ENCODE data around the gene APOBEC3A. TPM values are rescaled to one million over a fixed set of nuclear protein-coding genes. Genes with fewer than 3 reads are reported as not detected.

The APOBEC3A gene
- total RNA-seq: not detected

DNA sequence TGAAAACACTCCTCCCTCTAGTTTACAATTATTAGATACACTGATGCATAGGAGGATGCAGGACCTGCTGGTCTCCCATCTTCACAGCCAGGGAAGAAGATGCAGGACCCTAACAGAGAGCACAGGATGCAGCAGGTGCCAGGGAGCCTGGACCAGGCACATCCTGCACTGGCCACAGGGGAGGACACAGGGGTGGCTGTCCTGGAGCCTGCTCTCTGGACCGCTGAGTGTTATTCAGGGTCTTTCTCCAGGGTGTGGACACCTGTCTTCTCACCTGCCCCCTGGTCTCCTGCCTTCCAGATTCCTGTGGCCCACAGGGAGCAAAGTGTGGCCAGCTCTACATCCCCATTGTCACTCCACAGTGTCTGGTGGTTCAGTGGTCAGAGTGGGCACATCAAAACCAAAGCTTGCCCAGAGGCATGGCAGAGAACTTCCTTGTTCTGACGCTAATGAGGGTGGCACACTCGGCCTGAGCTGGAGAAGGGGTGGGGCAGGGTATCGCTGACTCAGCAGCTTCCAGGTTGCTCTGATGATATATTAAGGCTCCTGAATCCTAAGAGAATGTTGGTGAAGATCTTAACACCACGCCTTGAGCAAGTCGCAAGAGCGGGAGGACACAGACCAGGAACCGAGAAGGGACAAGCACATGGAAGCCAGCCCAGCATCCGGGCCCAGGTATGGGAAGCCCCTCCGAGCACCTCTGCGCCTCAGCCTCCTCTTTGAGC is at the start of gene APOBEC3A:
APOBEC3A (plus strand) TSS at position 564 of the 725 bp plus-strand sequence; CDS start at position 647, 83 bp downstream.
- H3K36me3 Mint-ChIP-seq (ENCODE audit: low read depth): no peaks in the 10 kb centered on the region
- POLR2A ChIA-PET: no interaction called here
- H3K27ac Mint-ChIP-seq: no peak within 1 kb of the TSS

DNA sequence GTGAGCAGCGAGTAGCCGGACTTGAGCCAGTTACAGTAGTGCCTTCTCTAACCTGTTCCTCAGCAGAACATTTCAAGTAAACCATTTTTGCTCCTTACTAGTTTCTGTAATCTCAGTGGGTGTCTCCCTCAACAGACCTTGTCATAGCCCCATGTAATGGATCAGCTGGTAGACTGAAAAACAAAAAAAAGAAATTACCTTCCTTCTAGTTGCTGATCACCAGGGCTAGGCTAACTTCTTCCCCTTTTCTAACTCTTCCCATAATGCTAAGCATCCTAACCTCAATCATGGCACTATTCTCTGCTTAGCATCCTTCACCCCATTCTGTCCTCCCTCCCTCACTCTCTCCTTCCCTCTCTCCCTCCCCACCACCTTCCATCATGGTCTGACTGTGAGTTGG is 49.6 kb upstream of the APOBEC3A start:
- Mint-ChIP-seq H3K9me3 (peaks cover 11% of the 10 kb centered on the region), H3K36me3 (ENCODE audit: low read depth) (peaks cover 4% of the 10 kb centered on the region), H3K4me1 (no peaks in the 10 kb centered on the region), H3K27ac (no peak overlapping the region), H3K4me3 (no peak overlapping the region), H3K27me3 (peaks cover 35% of the 10 kb centered on the region)
- ChIA-PET POLR2A (no interaction called here), CTCF (no interaction called here)
- DNase-seq: no peak

More for the DNA sequence above, at the start of gene APOBEC3A:
- no peaks in the 10 kb centered on the region for H3K27me3 Mint-ChIP-seq
- CTCF ChIA-PET: interaction anchor here (0.6 to 1.0 kb wide), 3 partner anchors 14 to 46 kb away, joined by 3 to 5 read pairs (median 3); no protein-coding TSS in a partner anchor
- no peaks in the 10 kb centered on the region for H3K9me3 Mint-ChIP-seq
- no peak within 1 kb of the TSS for H3K4me3 Mint-ChIP-seq
- H3K4me1 Mint-ChIP-seq: peaks cover 35% of the 10 kb centered on the region
- no peak for DNase-seq

GRCh38 chr22:38911434-38911833 is 46.0 kb upstream of the APOBEC3A start:
- Mint-ChIP-seq H3K4me3 (no peak overlapping the region), H3K4me1 (no peaks in the 10 kb centered on the region), H3K9me3 (no peaks in the 10 kb centered on the region), H3K27me3 (peaks cover 33% of the 10 kb centered on the region), H3K36me3 (ENCODE audit: low read depth) (no peaks in the 10 kb centered on the region), H3K27ac (no peak overlapping the region)
- ChIA-PET CTCF (interaction anchor here (0.9 kb wide), 1 partner anchor 16 kb away, joined by 3 read pairs; no protein-coding TSS in a partner anchor), POLR2A (no interaction called here)
- no peak for DNase-seq

DNA sequence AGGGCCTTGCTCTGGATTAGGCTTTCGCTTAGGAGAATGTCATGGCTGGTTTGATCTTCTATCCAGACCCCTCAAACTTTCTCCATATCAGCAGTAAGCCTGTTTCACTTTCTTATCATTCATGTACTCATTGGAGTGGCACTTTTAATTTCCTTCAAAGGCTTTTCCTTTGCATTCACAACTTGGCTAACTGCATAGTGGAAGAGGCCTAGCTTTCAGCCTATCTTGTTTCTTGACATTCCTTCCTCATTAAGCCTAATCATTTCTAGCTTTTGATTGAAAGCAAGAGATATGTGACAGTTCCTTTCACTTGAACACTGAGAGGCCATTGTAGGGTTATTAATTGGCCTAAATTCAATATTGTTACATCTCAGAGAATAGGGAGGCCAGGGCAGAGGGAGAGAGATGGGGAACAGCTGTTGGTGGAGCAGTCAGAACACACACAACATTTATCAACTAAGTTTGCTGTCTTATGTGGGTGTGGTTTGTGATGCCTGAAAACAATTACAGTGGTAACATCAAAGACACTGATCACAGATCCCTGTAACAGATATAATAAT is 37.7 kb upstream of the APOBEC3A start:
- Mint-ChIP-seq H3K27ac (no peak overlapping the region), H3K4me1 (no peaks in the 10 kb centered on the region), H3K36me3 (ENCODE audit: low read depth) (no peaks in the 10 kb centered on the region), H3K9me3 (no peaks in the 10 kb centered on the region), H3K4me3 (no peak overlapping the region), H3K27me3 (peaks cover 14% of the 10 kb centered on the region)
- ChIA-PET CTCF (interaction anchor here (2.1 kb wide), 1 partner anchor 8 kb away, joined by 7 read pairs; no protein-coding TSS in a partner anchor), POLR2A (no interaction called here)
- no peak for DNase-seq

- POLR2A ChIA-PET: interaction anchor here (0.5 to 0.7 kb wide), 3 partner anchors 39 to 1163 kb away, joined by 3 to 5 read pairs (median 3); no protein-coding TSS in a partner anchor
- DNase-seq: no peak
- H3K9me3 Mint-ChIP-seq: no peaks in the 10 kb centered on the region
- no peaks in the 10 kb centered on the region for H3K4me1 Mint-ChIP-seq
- CTCF ChIA-PET: interaction anchor here (0.5 to 0.9 kb wide), 3 partner anchors 51 to 140 kb away, joined by 3 to 5 read pairs (median 3); no protein-coding TSS in a partner anchor
- peaks cover 26% of the 10 kb centered on the region for H3K27me3 Mint-ChIP-seq
- H3K36me3 Mint-ChIP-seq (ENCODE audit: low read depth): no peaks in the 10 kb centered on the region
- no peak overlapping the region for H3K4me3 Mint-ChIP-seq
- no peak overlapping the region for H3K27ac Mint-ChIP-seq
Measured at GRCh38 chr22:38921120-38921519, 36.3 kb upstream of the APOBEC3A start.

GRCh38 chr22:38921806-38922205 is 35.6 kb upstream of the APOBEC3A start:
- ChIA-PET POLR2A (interaction anchor here (0.5 kb wide), 1 partner anchor 1164 kb away, joined by 3 read pairs; no protein-coding TSS in a partner anchor), CTCF (interaction anchor here (0.5 kb wide), 1 partner anchor 141 kb away, joined by 5 read pairs; no protein-coding TSS in a partner anchor)
- Mint-ChIP-seq H3K27ac (no peak overlapping the region), H3K9me3 (no peaks in the 10 kb centered on the region), H3K4me3 (no peak overlapping the region), H3K36me3 (ENCODE audit: low read depth) (no peaks in the 10 kb centered on the region), H3K4me1 (no peaks in the 10 kb centered on the region), H3K27me3 (peaks cover 25% of the 10 kb centered on the region)
- DNase-seq: no peak

- H3K36me3 Mint-ChIP-seq (ENCODE audit: low read depth): no peaks in the 10 kb centered on the region
- ChIA-PET CTCF (no interaction called here), POLR2A (no interaction called here)
Measured at GRCh38 chr22:38923463-38924346, 33.7 kb upstream of the APOBEC3A start.

DNA sequence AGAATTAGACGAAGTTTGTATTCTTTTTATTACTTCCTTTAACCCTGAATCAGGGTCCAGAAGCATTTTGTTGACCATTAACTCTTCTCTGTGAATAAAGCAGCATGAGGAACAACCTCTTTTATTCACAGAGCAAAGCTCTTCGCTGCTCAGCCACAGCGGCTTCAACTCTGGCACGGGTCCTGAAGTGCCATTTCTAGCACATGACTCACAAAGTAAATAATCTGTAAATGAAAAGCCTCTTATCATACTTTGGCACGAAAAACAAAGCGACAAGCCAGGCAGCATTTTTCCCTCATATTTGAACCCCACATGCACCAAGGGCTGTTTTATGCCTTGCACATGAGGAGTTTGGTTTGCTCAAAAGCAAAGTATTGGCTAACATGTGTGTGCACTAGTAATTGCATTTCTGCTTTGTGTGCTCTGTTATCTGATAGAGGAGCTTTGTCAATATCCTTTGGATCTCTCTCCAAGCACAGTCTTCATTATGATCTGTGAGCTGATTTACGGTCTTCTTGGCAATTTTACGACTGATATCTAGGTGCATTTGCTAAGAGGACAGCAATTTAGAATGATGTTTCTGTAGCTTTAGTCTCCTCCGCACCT is 33.0 kb upstream of the APOBEC3A start:
- POLR2A ChIA-PET: no interaction called here
- CTCF ChIA-PET: interaction anchor here (0.5 kb wide), 1 partner anchor 101 kb away, joined by 6 read pairs; no protein-coding TSS in a partner anchor
- H3K4me3 Mint-ChIP-seq: no peak overlapping the region

More at GRCh38 chr22:38923463-38924346, 33.7 kb upstream of the APOBEC3A start:
- Mint-ChIP-seq H3K27me3 (peaks cover 32% of the 10 kb centered on the region), H3K9me3 (no peaks in the 10 kb centered on the region), H3K4me1 (peaks cover 3% of the 10 kb centered on the region), H3K27ac (no peak overlapping the region), H3K4me3 (no peak overlapping the region)
- no peak for DNase-seq

DNA sequence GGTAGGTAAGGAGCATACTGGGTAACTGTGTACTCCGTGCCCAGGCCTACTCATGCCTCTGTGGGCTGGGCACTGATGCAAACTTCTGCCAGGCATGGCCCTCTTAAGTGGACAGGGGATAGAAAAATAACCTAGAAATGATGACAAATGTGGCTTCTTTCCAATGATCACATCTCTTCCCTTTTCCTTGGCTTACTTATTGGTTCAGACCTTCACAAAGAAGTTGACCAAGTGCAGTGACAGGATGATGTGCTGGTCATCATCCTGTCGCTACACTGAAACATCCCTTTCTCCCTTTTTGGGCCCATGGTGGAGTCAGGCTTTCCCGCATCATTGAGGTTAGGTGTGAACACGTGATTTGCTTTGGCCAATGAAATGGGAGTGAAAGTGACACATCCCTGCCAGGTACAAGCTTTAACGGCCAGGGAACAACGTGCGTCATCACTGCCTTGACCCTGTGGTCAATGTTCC is 31.8 kb upstream of the APOBEC3A start:
- no peaks in the 10 kb centered on the region for H3K9me3 Mint-ChIP-seq
- H3K4me1 Mint-ChIP-seq: peaks cover 3% of the 10 kb centered on the region
- POLR2A ChIA-PET: no interaction called here
- H3K36me3 Mint-ChIP-seq (ENCODE audit: low read depth): no peaks in the 10 kb centered on the region
- H3K27me3 Mint-ChIP-seq: peaks cover 41% of the 10 kb centered on the region
- H3K27ac Mint-ChIP-seq: no peak overlapping the region
- H3K4me3 Mint-ChIP-seq: no peak overlapping the region
- DNase-seq: no peak
- CTCF ChIA-PET: interaction anchor here (1.2 kb wide), 1 partner anchor 56 kb away, joined by 3 read pairs; no protein-coding TSS in a partner anchor

More for the DNA sequence above, 33.0 kb upstream of the APOBEC3A start:
- Mint-ChIP-seq H3K36me3 (ENCODE audit: low read depth) (no peaks in the 10 kb centered on the region), H3K4me1 (peaks cover 3% of the 10 kb centered on the region), H3K27me3 (peaks cover 35% of the 10 kb centered on the region), H3K27ac (no peak overlapping the region), H3K9me3 (no peaks in the 10 kb centered on the region)
- DNase-seq: no peak

DNA sequence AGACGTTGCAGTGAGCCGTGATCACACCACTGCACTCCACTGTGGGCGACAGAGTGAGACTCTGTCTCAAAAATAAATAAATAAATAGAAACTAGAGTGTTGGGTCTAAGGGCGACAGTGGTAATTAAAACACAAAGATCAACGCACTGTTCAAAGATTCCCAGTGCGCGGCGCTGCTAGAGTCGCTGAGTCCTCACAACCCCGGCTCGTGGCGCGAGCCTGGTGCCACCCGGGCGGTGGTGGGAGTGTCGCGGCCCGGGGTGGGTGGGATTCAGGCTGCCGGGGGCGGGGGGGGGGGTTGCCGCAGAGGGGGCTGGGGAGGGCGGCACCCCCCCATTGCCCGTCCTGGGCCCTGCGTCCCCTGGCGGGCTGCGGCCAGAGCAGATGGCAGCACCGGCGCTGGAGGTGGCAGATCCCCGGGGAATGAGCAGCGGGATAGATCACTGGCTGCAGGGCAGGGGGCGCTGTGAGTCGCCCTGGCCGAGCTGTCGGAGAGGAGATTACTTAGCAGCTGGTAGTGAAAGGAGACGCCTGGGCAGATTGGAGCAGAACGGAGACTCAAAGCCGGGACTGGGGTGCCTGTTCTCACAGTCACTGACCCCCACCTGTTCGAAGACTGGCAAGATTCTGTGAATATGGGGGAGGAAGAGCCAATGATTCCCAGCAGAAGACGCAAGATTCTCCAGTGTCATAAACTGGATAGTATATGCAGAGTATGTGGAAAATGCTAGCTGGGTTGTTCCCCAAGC is 30.2 kb upstream of the APOBEC3A start:
- POLR2A ChIA-PET: interaction anchor here (0.6 to 0.7 kb wide), 2 partner anchors 17 to 297 kb away, joined by 3 to 6 read pairs; no protein-coding TSS in a partner anchor
- CTCF ChIA-PET: interaction anchor here (0.7 to 1.4 kb wide), 3 partner anchors 9 to 16 kb away, joined by 3 to 7 read pairs (median 3); no protein-coding TSS in a partner anchor
- Mint-ChIP-seq H3K27ac (no peak overlapping the region), H3K4me3 (no peak overlapping the region), H3K9me3 (no peaks in the 10 kb centered on the region), H3K36me3 (ENCODE audit: low read depth) (no peaks in the 10 kb centered on the region), H3K4me1 (peaks cover 3% of the 10 kb centered on the region), H3K27me3 (peaks cover 41% of the 10 kb centered on the region)
- no peak for DNase-seq

GRCh38 chr22:38930512-38930911 is 26.9 kb upstream of the APOBEC3A start:
- POLR2A ChIA-PET: no interaction called here
- H3K27me3 Mint-ChIP-seq: peaks cover 31% of the 10 kb centered on the region
- peaks cover 3% of the 10 kb centered on the region for H3K4me1 Mint-ChIP-seq
- CTCF ChIA-PET: interaction anchor here (0.9 to 1.0 kb wide), 2 partner anchors 73 to 194 kb away, joined by 3 to 4 read pairs; no protein-coding TSS in a partner anchor
- H3K4me3 Mint-ChIP-seq: no peak overlapping the region
- no peak for DNase-seq
- no peak overlapping the region for H3K27ac Mint-ChIP-seq
- no peaks in the 10 kb centered on the region for H3K9me3 Mint-ChIP-seq
- H3K36me3 Mint-ChIP-seq (ENCODE audit: low read depth): no peaks in the 10 kb centered on the region

All from activated CD4-positive, alpha-beta T cell treated with anti-CD3 and anti-CD28 coated beads, Interleukin-2, amount 10 ng/mL, durations not matched to agents 7 days and 5 days (primary cell).